GM21737 (cell line): Measurements from ENCODE around the gene ZNF519.
"Not testable (repeated sequence)": the region's sequence is repeated elsewhere in the genome, so short reads cannot be mapped to it uniquely, and the experiment has no call there.

Experiments used
- ATAC-seq: cut with Tn5 transposase; IDR thresholded peaks from one replicate; pipeline ENCODE4 v1.9.1; 2021; ENCODE audit warnings: mild to moderate bottlenecking, moderate library complexity; ENCODE audit not compliant: unreplicated experiment

Gene ZNF519

GRCh38 chr18:14147935-14148865 is 16.0 kb upstream of the ZNF519 start:
- not testable (repeated sequence) for ATAC-seq

- not testable (repeated sequence) for ATAC-seq
Observed at GRCh38 chr18:14146771-14147170, 14.5 kb upstream of the ZNF519 start.

DNA sequence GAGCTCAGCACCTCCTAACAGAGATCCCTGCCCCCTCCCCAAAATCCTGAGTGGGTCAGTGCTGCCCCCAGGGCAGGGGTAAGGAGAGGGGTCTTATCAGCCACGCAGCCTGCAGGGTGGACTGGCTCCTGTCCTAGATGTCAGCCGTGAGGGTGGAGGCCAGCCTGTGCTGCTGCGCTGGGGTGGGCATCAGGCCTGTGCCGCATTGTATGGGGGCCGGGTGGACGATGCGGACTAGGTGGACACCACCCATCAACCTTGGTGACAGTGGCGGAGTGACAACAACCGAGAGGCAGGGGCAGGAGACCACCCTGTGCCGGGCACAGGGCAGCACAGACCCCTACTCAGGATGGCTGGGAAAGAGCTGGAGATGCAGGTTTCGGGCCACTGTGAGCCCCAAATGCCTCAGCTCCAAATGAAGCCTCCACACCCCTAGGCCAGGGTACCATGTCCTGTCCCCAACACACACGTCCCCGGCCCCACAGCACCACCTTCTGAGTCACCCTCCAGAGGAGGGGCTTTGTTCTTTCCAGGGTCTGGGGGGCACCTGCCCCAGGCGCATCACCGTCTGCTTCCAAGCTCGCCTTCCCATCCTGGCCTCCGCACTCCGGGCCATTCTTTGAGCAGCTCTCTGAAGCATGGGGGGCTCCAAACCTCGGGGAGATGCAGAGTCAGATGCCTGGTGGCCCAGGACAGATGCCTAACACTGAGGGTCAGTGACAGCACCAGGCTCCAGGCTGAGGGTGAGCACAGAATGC is 13.5 kb upstream of the ZNF519 start:
- not testable (repeated sequence) for ATAC-seq

DNA sequence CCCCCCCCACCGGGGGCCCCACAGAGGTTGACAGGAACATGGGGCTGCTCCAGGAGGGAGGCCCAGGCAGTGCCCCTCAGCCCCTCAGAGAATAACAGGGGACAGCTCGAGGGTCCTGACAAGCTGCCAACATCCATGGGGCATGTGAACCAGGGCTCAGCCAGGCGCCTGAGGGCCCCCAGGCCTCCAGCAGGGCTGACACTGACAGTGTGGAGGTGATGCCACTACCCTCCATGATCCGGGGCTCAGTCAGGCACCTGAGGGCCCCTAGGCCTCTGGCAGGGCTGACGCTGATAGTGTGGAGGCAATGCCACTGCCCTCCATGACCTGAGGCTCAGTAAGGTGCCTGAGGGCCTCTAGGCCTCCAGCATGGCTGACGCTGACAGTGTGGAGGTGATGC is 12.8 kb upstream of the ZNF519 start:
- ATAC-seq = not testable (repeated sequence)

DNA sequence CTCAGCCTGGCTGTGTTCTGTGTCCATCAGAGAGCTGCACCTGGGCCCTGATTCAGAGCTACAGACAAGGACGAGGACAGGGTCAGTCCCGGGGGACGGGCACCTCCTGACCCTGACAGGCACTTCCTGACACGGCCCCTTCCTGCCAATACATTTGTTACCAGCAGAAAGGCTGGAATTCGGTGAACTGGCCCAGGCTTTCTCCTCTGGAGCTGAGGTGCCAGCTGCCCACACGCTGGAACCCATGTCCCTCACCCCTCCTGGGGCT is 12.3 kb upstream of the ZNF519 start:
- no peak for ATAC-seq

GRCh38 chr18:14143871-14144627 is 11.8 kb upstream of the ZNF519 start:
- not testable (repeated sequence) for ATAC-seq

GRCh38 chr18:14143396-14143795 is 11.2 kb upstream of the ZNF519 start:
- ATAC-seq = not testable (repeated sequence)

DNA sequence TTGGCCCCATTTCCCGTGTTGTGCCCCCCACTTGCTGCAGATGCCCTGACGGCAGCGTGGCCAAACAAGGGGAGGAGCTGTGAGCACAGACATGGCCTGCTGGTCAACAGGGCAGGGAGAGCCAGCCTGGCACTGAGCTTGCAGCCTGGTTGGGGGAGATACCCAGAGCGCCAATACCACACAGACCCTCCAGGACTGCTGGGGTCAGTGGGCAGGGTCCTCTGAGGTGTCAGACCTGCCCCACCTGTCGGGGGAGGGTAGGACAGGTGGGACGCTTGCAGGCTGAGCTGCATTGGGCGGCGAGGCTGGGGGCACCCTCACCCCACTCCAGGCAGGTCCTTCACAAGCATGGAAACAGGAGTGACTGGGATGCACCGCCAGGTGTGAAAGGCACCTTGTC is 9.9 kb upstream of the ZNF519 start:
- not testable (repeated sequence) for ATAC-seq

DNA sequence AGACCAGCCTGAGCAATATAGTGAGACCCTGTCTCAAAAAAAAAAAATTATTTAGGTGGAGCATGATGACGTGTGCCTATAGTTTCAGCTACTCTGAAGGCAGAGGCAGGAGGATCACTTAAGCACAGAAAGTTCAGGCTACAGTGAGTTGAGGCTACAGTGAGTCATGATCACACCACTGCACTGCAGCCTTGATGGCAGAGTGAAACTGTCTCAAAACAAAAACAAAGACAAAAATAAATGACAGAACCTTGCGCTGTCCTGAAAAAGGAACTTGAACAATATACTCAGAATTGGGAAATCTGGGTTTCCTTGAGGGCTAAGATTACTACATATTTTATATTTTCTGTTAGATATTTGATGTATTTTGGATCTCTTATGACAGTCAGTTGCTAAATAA is 7.3 kb upstream of the ZNF519 start:
- ATAC-seq = not testable (repeated sequence)

DNA sequence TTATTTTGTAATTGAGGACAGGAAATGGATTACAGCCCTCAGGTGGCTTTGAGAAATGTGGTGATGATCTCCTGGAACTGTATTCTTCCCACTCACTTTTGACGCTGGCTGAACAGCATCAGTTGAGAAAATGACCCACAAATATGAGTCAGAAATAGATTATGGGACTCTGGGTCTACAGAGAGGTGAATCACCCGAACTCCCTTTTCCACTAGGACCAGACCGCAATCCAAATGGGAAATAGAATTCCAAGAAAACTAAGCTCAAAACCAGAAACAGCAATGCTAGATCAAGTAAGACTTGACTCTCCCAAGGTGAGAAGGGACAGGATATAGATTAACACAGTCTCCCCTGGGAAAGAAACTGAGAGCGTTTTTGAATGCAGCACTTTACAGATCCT is 5.7 kb upstream of the ZNF519 start:
- not testable (repeated sequence) for ATAC-seq

GRCh38 chr18:14131696-14132270 is 452 bp downstream of the ZNF519 start:
- peak; percentile 19 for ATAC-seq

GRCh38 chr18:14130804-14131203 is 1.4 kb downstream of the ZNF519 start:
- not testable (repeated sequence) for ATAC-seq

DNA sequence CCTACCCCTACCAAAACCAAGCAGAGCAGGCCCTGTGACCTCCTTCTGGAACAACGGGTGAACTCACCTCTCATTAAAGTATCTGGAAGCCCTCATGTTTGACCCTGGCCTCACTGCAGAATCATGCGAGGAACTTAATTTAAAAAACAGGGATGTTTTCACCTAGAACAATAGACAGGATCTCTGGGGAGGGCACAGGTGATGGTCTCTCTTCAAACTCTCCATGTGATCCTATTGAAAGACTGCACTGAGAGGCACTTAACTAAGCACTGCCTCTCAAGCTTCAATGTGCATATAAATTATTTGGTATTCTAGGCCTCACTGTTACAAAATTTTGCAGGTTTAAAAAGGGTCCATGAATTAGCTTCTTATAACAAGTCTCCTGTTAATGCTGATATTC is 7.5 kb downstream of the ZNF519 start:
- no peak for ATAC-seq

DNA sequence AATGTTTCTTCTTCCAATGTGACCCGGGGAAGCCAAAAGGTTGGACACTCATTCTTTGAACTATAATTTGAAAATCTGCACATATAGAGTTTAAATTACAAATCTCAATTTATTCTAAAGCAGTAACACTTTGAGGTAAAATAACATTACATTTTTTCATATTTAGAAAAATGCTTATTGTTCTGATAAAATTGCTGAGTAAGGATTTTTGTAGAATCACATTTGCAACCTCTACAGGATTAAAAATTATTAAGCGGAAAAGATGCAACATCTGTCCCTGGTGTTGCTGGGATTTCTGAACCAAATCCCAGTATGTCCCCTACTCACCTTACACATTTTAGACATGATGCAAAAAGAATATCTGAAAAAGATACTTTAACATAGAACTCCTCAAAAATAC is 10.1 kb downstream of the ZNF519 start:
- ATAC-seq = no peak

DNA sequence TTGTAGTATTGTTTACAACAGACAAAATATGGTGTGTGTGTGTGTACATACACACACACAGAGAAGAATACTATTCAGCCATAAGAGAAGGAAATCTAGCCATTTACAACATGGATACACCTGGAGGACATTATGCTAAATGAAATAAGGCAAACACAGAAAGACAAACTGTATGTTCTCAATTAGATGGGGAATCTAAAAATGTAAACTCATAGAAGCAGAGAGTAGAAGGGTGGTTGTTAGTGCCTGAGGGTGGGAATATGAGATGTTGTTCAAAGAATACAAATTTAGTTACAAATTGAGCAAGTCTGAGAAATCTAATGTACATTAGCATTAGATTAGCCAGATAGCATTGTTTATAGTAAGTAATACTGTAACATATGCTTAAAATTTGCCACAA is 11.3 kb downstream of the ZNF519 start:
- no peak for ATAC-seq

DNA sequence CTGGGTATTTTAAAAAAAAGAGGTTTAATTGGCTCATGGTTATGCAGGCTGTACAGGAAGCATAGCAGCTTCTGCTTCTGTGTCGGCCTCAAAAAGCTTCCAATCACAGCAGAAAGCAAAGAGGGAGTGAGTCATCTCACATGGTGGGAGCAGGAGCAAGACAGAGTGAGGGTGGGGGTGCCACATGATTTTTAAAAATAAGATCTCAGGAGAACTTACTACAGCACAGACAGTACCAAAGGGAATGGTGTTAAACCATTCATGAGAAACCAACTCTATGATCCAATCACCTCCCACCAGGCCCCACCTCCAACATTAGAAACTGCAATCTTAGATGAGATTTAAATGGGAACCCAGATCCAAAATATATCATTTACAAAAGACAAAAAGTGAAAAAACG is 14.6 kb downstream of the ZNF519 start:
- no peak for ATAC-seq

- no peak for ATAC-seq
Observed at GRCh38 chr18:14106906-14107305, 25.3 kb downstream of the ZNF519 start.

DNA sequence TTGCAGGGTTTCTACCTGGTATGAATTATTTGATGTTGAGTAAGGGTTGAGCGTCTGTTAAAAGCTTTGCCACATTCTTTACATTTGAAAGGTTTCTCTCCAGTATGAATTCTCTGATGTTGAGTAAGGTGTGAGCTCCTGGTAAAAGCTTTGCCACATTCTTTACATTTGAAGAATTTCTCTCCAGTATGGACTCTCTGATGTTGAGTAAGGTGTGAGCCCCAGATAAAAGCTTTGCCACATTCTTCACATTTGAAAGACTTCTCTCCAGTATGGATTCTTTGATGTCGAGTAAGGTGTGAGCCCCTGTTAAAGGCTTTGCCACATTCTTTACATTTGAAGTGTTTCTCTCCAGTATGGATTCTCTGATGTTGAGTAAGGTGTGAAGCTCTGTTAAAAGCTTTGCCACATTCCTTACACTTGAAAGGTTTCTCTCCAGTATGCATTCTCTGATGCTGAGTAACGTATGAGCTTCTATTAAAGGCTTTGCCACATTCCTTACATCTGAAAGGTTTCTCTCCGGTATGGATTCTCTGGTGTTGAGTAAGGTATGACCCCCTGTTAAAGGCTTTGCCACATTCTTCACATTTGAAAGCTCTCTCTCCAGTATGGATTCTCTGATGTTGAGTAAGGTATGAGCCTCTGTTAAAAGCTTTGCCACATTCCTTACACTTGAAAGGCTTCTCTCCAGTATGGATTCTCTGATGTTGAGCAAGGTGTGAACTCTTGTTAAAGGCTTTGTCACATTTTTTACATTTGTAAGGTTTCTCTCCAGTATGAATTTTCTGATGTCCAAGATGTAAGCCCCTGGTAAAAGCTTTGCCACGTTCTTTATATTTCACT is 27.1 kb downstream of the ZNF519 start:
- no peak for ATAC-seq

- no peak for ATAC-seq
Observed at GRCh38 chr18:14104201-14104600, 28.0 kb downstream of the ZNF519 start.
